ENCODE data around the gene ZFYVE9.

DNA sequence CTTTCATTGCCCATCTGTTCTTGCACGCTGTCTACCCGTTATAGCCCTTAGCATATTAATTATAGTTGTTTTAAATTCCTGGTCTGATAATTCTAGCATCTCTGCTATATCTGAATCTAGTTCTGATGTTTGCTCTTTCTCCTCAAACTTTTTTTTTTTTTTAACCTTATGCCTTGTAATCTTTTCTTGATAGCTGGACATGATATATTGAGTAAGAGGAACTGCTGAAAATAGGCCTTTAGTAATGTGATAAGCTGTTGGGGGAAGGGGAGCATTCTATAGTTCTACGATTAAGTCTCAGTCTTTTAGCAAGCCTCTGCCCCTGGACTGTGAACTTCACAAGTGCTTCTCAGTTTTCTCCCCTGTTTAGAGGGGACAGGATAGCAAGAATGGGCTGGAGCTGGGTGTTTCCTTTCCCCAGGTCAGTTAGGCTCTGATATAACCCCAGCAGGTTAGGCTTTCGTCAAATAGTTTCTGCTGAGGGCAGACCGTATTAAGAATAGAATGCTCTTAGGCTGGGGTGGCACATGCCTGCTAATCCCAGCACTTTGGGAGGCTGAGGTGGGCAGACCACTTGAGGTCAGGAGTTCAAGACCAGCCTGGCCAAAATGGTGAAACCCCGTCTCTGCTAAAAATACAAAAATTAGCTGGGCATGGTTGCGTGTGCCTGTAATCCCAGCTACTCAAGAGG is 62.2 kb downstream of the ZFYVE9 start:
- TF ChIP-seq, protein P1, sequence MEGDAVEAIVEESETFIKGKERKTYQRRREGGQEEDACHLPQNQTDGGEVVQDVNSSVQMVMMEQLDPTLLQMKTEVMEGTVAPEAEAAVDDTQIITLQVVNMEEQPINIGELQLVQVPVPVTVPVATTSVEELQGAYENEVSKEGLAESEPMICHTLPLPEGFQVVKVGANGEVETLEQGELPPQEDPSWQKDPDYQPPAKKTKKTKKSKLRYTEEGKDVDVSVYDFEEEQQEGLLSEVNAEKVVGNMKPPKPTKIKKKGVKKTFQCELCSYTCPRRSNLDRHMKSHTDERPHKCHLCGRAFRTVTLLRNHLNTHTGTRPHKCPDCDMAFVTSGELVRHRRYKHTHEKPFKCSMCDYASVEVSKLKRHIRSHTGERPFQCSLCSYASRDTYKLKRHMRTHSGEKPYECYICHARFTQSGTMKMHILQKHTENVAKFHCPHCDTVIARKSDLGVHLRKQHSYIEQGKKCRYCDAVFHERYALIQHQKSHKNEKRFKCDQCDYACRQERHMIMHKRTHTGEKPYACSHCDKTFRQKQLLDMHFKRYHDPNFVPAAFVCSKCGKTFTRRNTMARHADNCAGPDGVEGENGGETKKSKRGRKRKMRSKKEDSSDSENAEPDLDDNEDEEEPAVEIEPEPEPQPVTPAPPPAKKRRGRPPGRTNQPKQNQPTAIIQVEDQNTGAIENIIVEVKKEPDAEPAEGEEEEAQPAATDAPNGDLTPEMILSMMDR (IDR thresholded peaks at IDR 0.05; ENCODE audit: borderline replicate concordance, extremely low read depth, low read length, poor library complexity, severe bottlenecking) = no peak
- TF ChIP-seq EZH2 (IDR thresholded peaks at IDR 0.05; ENCODE audit: borderline replicate concordance, low read depth, low read length, severe bottlenecking) = no peak

Data from DND-41 (cell line).